ENCODE results near the gene PRDM15.

DNA sequence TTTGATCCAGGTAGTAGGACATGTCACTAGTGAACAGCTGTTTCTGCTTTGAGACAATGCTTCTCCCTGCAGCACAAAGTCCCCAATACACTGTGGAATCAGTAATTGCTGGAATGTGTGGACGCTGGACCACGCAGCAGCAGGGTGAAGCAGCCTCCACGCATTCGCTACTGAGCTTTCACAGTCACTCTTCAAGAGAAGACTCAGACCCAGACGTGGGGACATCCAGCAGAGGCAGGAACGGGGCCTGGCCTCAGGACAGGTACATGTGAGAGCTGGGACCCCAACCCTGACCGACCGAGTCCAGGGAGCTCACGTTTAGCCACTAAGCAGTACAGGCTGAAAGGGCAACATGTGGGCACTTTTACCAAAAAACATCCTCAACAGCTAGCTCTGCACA lies 34.1 kb upstream of the PRDM15 start:
- TF ChIP-seq TAF1 (conservative IDR thresholded peaks at IDR 0.05) (no peak), JUND (IDR thresholded peaks at IDR 0.05) (no peak), YY1 (IDR thresholded peaks at IDR 0.05) (no peak), ZBTB33 (IDR thresholded peaks at IDR 0.05) (no peak), REST (IDR thresholded peaks at IDR 0.05) (no peak), SP1 (IDR thresholded peaks at IDR 0.05) (no peak), MAX (IDR thresholded peaks at IDR 0.05) (no peak), RAD21 (IDR thresholded peaks at IDR 0.05) (no peak), HNF4G (IDR thresholded peaks at IDR 0.05) (no peak), EGR1 (IDR thresholded peaks at IDR 0.05; ENCODE audit: low read depth in 2 of 2) (no peak), FOXA1 (IDR thresholded peaks at IDR 0.05) (no peak), GABPA (IDR thresholded peaks at IDR 0.05 in 1 of 2, conservative IDR thresholded peaks at IDR 0.05 in 1 of 2) (no peak)
- TF ChIP-seq, protein P1, sequence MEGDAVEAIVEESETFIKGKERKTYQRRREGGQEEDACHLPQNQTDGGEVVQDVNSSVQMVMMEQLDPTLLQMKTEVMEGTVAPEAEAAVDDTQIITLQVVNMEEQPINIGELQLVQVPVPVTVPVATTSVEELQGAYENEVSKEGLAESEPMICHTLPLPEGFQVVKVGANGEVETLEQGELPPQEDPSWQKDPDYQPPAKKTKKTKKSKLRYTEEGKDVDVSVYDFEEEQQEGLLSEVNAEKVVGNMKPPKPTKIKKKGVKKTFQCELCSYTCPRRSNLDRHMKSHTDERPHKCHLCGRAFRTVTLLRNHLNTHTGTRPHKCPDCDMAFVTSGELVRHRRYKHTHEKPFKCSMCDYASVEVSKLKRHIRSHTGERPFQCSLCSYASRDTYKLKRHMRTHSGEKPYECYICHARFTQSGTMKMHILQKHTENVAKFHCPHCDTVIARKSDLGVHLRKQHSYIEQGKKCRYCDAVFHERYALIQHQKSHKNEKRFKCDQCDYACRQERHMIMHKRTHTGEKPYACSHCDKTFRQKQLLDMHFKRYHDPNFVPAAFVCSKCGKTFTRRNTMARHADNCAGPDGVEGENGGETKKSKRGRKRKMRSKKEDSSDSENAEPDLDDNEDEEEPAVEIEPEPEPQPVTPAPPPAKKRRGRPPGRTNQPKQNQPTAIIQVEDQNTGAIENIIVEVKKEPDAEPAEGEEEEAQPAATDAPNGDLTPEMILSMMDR (IDR thresholded peaks at IDR 0.05; ENCODE audit: low read depth, low read length, missing input control), result no peak

Data from liver (tissue), 3 donors.